Measurements from ENCODE around the gene PNKP.
A peak's percentile ranks its signal among the peaks of the same experiment; 100 is the strongest.

The PNKP gene

DNA sequence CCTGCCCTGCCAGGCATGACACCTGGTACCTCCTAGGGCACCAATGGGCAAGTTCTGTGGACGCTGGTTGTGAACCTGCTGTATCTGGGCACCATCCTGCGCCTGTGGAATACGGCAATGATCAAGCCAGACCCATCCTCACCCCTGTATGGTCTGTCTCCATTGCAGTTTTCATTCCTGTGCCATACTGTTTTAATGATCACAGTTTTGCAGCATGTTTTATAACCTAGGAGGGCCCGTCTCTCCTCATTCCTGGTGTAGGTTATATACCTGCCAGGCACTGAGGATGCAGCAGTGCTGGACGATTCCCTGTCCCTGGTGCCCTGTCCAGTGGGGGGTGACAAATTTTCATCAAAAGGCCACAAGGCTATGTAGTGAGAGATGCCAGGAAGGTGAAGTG, 15.7 kb upstream of the PNKP start:
- TF ChIP-seq, protein P1, sequence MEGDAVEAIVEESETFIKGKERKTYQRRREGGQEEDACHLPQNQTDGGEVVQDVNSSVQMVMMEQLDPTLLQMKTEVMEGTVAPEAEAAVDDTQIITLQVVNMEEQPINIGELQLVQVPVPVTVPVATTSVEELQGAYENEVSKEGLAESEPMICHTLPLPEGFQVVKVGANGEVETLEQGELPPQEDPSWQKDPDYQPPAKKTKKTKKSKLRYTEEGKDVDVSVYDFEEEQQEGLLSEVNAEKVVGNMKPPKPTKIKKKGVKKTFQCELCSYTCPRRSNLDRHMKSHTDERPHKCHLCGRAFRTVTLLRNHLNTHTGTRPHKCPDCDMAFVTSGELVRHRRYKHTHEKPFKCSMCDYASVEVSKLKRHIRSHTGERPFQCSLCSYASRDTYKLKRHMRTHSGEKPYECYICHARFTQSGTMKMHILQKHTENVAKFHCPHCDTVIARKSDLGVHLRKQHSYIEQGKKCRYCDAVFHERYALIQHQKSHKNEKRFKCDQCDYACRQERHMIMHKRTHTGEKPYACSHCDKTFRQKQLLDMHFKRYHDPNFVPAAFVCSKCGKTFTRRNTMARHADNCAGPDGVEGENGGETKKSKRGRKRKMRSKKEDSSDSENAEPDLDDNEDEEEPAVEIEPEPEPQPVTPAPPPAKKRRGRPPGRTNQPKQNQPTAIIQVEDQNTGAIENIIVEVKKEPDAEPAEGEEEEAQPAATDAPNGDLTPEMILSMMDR (IDR thresholded peaks at IDR 0.05; ENCODE audit: insufficient read depth, low read depth, low read length, missing control alignments): no peak
- no peak for DNase-seq (ENCODE audit: low read depth)
- H3K4me3 ChIP-seq (ENCODE audit: low read length): no peak overlapping the region

DNA sequence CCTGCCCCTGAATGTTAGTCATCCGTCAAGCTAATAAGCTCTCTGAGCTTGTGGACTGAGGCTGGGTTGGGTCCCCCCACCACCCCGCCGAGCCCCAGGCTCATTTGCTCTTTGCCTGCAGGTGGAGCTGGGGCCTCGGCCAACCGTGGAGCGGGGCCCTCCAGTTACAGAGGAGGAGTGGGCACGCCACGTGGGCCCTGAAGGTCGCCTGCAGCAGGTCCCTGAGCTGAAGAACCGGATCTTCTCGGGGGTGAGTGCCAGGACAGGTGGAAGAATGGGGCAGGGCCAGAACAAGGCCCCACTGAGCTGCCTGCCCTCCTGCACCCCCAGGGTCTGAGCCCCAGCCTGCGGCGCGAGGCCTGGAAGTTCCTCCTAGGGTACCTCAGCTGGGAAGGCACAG, 15.3 kb upstream of the PNKP start:
- TF ChIP-seq, protein P1 (IDR thresholded peaks at IDR 0.05; ENCODE audit: insufficient read depth, low read depth, low read length, missing control alignments): no peak
- no peak overlapping the region for H3K4me3 ChIP-seq (ENCODE audit: low read length)
- DNase-seq (ENCODE audit: low read depth): no peak

DNA sequence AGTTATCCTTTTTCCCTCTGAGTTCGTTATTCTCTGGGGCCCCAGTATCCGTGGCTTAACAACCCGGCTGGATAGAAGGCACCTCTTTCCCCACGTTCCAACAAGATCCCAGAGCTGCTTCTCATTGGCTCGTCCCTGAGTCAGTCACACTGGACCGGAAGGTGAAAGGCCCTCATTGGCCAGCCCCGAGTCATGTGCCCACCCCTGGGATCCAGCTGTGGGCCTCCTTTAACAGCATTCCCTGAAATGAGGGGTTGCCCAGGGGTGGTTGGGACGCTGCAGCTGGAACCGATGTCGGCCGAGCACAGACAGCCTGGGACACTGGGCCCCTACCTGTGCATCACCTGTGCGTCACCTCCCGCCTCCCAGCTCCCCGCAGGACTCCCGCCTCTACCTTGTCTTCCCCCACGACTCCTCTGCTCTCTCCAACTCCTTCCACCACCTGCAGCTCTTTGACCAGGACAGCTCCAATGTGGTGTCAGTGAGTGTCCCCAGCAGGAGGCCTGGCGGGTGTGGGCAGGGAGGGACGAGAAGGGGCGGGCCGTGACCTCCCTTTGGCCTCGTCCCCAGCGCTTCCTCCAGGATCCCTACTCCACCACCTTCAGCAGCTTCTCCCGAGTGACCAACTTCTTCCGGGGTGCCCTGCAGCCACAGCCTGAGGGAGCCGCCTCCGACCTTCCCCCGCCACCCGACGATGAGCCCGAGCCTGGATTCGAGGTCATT, 14.5 kb upstream of the PNKP start:
- DNase-seq (ENCODE audit: low read depth): no peak
- no peak overlapping the region for H3K4me3 ChIP-seq (ENCODE audit: low read length)
- TF ChIP-seq, protein P1 (IDR thresholded peaks at IDR 0.05; ENCODE audit: insufficient read depth, low read depth, low read length, missing control alignments): no peak

DNA sequence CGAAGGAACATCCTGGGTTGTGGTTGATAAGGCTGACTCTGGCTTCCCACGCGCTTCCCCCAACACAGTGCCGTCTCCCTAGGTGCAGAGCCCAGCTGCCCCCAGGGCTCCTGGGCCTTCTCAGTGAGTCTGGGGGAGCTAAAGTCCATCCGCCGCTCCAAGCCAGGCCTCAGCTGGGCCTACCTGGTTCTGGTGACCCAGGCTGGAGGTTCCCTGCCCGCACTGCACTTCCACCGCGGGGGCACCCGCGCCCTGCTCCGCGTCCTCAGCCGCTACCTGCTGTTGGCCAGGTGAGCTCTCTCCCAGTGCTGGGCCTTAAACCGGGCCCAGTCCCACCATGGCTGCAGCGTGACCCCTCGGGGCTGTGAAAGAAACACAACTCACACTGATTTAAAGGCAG, 13.8 kb upstream of the PNKP start:
- TF ChIP-seq, protein P1 (IDR thresholded peaks at IDR 0.05; ENCODE audit: insufficient read depth, low read depth, low read length, missing control alignments): no peak
- DNase-seq (ENCODE audit: low read depth): no peak
- no peak overlapping the region for H3K4me3 ChIP-seq (ENCODE audit: low read length)

DNA sequence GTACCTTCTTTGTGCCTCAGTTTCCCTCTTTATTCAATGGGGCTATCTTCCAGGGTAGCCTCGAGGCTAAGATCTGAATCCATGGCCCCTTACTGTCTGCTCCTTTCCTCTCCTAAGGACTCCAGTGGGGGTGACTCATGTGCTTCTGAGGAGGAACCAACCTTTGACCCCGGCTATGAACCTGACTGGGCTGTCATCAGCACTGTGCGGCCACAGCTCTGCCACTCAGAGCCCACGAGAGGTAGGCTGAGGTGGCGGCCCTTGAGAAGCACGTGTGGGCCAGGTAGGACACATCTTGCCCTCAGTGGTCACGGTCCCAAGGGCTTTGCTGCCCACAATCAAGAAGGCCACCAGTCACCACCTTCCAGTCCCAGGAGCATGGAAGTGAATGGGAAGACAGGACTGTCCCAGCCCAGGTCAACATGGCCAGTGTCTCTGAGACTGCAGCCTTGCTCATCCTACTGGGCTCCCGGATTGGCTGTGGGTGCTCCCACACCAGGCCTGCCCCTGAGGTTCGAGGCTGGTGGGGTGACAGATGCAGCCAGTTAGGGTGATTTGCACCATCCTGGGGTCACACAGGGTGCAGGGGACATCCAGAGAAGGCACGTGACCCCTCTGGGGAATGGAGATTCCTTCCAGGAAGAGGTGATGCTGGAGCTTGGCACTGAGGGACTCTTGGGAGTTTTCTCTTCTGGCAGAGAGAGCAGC, 12.9 kb upstream of the PNKP start:
- H3K4me3 ChIP-seq (ENCODE audit: low read length): no peak overlapping the region

GRCh38 chr19:49879243-49879963, 12.0 kb upstream of the PNKP start:
- DNase-seq (ENCODE audit: low read depth): peak; percentile 21
- TF ChIP-seq, protein P1 (IDR thresholded peaks at IDR 0.05; ENCODE audit: insufficient read depth, low read depth, low read length, missing control alignments): no peak
- H3K4me3 ChIP-seq (ENCODE audit: low read length): no peak overlapping the region

More for the DNA sequence above, 12.9 kb upstream of the PNKP start:
- TF ChIP-seq, protein P1 (IDR thresholded peaks at IDR 0.05; ENCODE audit: insufficient read depth, low read depth, low read length, missing control alignments): no peak
- DNase-seq (ENCODE audit: low read depth): no peak

Measured in epithelial cell of esophagus (primary cell).